ENCODE results near the gene RASGRP4. TPM values are rescaled to one million over a fixed set of nuclear protein-coding genes. Genes with fewer than 3 reads are reported as not detected.

The RASGRP4 gene
- total RNA-seq, 1 experiment from 2014 or later: not detected

DNA sequence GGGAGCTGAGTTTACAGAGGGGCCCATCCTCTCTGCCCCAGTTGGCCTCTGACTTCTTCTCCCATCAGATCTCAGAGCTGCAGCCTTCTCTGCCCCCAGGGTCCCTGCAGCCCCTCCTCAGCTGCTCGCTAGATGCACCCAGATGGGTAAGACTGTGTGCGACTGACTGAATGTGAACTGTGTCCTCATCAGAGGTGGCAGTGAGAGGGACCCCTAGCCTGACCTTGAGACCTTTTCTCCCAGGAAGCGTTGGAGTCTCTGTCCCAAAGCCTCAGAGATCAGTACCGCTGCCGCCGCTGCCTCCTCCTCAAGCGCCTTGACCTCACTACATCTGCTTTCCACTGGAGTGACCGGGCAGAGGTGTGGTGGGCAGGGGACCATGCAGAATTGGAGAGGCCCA, 20.7 kb downstream of the RASGRP4 start:
- POLR2A ChIA-PET: no interaction called here
- Histone ChIP-seq H3K9me3 (ENCODE audit: control insufficient read depth, insufficient read depth, low read depth, low read length) (no peaks in the 10 kb centered on the region), H3K36me3 (ENCODE audit: control insufficient read depth, insufficient read depth, low read length) (no peaks in the 10 kb centered on the region), H3K4me3 (ENCODE audit: low read depth in 2 of 2, low read length in 2 of 2) (no peak overlapping the region), H3K4me1 (ENCODE audit: control insufficient read depth, insufficient read depth, low read length) (peaks cover 3% of the 10 kb centered on the region; the same call in 1 of the 2 replicates), H3K27me3 (ENCODE audit: control insufficient read depth, insufficient read depth, low read length) (no peaks in the 10 kb centered on the region), H3K27ac (ENCODE audit: low read length) (no peak overlapping the region)
- BruUV-seq (replicated peaks): no TSS peak
- DNase-seq (ENCODE audit: low read depth, low spot score) (no peak), ATAC-seq (no peak)
- TF ChIP-seq SIN3A (IDR thresholded peaks at IDR 0.05; ENCODE audit: borderline replicate concordance, insufficient read depth, low read depth, low read length) (no peak), POLR2AphosphoS5 (IDR thresholded peaks at IDR 0.05; ENCODE audit: low read depth, low read length) (no peak), TCF7L2 (IDR thresholded peaks at IDR 0.05; ENCODE audit: low read depth, low read length) (no peak)
- TF ChIP-seq, protein P1, sequence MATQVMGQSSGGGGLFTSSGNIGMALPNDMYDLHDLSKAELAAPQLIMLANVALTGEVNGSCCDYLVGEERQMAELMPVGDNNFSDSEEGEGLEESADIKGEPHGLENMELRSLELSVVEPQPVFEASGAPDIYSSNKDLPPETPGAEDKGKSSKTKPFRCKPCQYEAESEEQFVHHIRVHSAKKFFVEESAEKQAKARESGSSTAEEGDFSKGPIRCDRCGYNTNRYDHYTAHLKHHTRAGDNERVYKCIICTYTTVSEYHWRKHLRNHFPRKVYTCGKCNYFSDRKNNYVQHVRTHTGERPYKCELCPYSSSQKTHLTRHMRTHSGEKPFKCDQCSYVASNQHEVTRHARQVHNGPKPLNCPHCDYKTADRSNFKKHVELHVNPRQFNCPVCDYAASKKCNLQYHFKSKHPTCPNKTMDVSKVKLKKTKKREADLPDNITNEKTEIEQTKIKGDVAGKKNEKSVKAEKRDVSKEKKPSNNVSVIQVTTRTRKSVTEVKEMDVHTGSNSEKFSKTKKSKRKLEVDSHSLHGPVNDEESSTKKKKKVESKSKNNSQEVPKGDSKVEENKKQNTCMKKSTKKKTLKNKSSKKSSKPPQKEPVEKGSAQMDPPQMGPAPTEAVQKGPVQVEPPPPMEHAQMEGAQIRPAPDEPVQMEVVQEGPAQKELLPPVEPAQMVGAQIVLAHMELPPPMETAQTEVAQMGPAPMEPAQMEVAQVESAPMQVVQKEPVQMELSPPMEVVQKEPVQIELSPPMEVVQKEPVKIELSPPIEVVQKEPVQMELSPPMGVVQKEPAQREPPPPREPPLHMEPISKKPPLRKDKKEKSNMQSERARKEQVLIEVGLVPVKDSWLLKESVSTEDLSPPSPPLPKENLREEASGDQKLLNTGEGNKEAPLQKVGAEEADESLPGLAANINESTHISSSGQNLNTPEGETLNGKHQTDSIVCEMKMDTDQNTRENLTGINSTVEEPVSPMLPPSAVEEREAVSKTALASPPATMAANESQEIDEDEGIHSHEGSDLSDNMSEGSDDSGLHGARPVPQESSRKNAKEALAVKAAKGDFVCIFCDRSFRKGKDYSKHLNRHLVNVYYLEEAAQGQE (IDR thresholded peaks at IDR 0.05; ENCODE audit: insufficient read depth in 1 of 2, low read depth in 2 of 2, low read length in 1 of 2): no peak
- TF ChIP-seq, protein P2, sequence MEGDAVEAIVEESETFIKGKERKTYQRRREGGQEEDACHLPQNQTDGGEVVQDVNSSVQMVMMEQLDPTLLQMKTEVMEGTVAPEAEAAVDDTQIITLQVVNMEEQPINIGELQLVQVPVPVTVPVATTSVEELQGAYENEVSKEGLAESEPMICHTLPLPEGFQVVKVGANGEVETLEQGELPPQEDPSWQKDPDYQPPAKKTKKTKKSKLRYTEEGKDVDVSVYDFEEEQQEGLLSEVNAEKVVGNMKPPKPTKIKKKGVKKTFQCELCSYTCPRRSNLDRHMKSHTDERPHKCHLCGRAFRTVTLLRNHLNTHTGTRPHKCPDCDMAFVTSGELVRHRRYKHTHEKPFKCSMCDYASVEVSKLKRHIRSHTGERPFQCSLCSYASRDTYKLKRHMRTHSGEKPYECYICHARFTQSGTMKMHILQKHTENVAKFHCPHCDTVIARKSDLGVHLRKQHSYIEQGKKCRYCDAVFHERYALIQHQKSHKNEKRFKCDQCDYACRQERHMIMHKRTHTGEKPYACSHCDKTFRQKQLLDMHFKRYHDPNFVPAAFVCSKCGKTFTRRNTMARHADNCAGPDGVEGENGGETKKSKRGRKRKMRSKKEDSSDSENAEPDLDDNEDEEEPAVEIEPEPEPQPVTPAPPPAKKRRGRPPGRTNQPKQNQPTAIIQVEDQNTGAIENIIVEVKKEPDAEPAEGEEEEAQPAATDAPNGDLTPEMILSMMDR (IDR thresholded peaks at IDR 0.05): no peak
- intact Hi-C loops (cut with micrococcal nuclease; ENCODE audit: unreplicated experiment) (loop anchor here (10.0 kb wide), 1 partner anchor 230 kb away; no protein-coding TSS in a partner anchor), in situ Hi-C loops (cut with HindIII; ENCODE audit: low pct_unique_long_range_greater_than_20kb, low sequenced_read_pairs) (no loop called here)
- CTCF ChIA-PET: no interaction called here

DNA sequence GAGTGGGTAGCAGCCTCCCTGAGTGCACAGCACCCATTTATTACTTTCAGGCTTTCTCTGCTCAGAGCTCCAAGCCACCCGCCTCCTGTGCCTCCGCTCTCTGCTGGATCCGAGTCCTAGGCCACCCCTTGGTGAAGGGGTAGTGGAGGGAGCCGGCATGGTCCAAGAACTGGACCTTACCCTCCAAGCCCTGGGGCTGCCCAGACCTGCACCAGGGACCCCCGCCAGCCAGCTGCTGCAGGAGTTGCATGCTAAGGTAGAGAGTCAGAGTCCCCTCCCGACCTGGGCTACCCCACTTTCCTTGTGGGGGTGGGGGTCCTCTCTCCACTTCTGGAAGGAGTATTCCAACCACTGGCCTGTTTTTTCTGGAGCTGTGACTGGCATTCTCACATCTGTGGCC, 21.2 kb downstream of the RASGRP4 start:
- CTCF ChIA-PET: no interaction called here
- ATAC-seq: no peak
- BruUV-seq (replicated peaks): no TSS peak

More for the DNA sequence above, 21.2 kb downstream of the RASGRP4 start:
- peaks cover 3% of the 10 kb centered on the region; the same call in 1 of the 2 replicates for H3K4me1 ChIP-seq (ENCODE audit: control insufficient read depth, insufficient read depth, low read length)
- intact Hi-C loops (cut with micrococcal nuclease; ENCODE audit: unreplicated experiment) (loop anchor here (10.0 kb wide), 1 partner anchor 230 kb away; no protein-coding TSS in a partner anchor), in situ Hi-C loops (cut with HindIII; ENCODE audit: low pct_unique_long_range_greater_than_20kb, low sequenced_read_pairs) (no loop called here)
- H3K27me3 ChIP-seq (ENCODE audit: control insufficient read depth, insufficient read depth, low read length): no peaks in the 10 kb centered on the region
- POLR2A ChIA-PET: no interaction called here
- no peaks in the 10 kb centered on the region for H3K36me3 ChIP-seq (ENCODE audit: control insufficient read depth, insufficient read depth, low read length)
- H3K27ac ChIP-seq (ENCODE audit: low read length): no peak overlapping the region
- no peak for DNase-seq (ENCODE audit: low read depth, low spot score)
- H3K9me3 ChIP-seq (ENCODE audit: control insufficient read depth, insufficient read depth, low read depth, low read length): no peaks in the 10 kb centered on the region
- no peak overlapping the region for H3K4me3 ChIP-seq (ENCODE audit: low read depth in 2 of 2, low read length in 2 of 2)
- TF ChIP-seq, protein P2 (IDR thresholded peaks at IDR 0.05): no peak
- TF ChIP-seq SIN3A (IDR thresholded peaks at IDR 0.05; ENCODE audit: borderline replicate concordance, insufficient read depth, low read depth, low read length): no peak
- TF ChIP-seq, protein P1 (IDR thresholded peaks at IDR 0.05; ENCODE audit: insufficient read depth in 1 of 2, low read depth in 2 of 2, low read length in 1 of 2): no peak
- TF ChIP-seq POLR2AphosphoS5 (IDR thresholded peaks at IDR 0.05; ENCODE audit: low read depth, low read length): no peak
- TF ChIP-seq TCF7L2 (IDR thresholded peaks at IDR 0.05; ENCODE audit: low read depth, low read length): no peak
